ENCODE data around the gene ADGRD1.

Gene ADGRD1

DNA sequence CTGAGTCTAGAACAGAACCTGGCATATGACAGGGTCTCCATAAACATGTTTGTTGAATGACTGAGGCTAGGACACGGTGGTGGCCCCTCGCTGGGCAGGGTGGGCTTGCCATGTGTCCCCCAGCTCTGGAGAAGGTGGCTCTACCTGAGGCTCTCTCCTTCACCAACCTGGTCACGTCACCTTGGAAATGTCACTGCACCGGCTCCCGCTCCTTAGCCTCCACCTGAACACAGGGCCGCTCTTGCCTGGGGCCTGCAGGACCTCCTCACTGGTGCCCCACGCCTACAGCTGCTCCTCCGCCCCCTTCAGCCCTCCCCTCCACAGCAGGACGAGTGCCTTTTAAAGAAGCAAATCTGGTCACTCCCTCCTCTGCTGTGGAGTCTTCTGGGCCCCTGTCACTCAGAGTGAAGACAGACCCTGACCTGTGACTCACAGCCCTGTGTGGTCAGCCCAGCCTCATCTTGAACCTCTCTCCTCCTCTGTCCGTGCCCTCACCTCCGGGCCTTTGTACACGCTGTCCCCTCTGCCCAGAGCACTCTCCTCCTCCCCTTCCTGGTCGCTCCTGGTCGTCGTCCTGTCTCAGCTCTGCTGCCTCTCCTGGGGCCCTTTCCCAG, 81.0 kb downstream of the ADGRD1 start:
- Histone ChIP-seq H3K9me3 (ENCODE audit: control insufficient read depth, insufficient read depth, low read length) (no peaks in the 10 kb centered on the region), H3K4me3 (ENCODE audit: low read depth, low read length) (no peak overlapping the region), H3K36me3 (ENCODE audit: control insufficient read depth, insufficient read depth, low read length) (no peaks in the 10 kb centered on the region), H3K9ac (ENCODE audit: low read depth, low read length) (no peak overlapping the region), H3K4me1 (ENCODE audit: control insufficient read depth, insufficient read depth, low read length) (no peaks in the 10 kb centered on the region), H3K27me3 (ENCODE audit: control insufficient read depth, insufficient read depth, low read length) (no peaks in the 10 kb centered on the region)

DNA sequence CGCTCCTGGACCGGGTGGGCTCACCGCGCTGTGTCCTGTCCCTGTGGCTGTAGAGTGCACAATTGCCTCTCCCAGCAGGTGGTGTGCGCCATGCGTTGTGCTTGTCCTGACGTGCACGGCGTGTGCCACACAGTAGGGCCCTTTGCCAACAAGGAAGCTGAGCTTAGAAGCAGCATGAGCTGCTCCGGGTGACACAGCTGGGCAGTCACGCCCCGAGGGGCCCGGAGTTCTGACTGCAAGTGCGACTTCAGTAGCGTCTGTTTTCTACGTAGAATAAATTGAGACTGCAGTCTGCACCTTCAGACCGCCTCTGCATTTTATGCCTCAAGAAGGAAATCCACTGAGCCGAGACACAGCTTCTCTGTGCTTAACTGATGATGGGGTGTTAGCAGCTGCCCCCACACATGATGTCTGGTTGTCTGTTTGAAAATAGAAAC, 81.6 kb downstream of the ADGRD1 start:
- no peaks in the 10 kb centered on the region for H3K27me3 ChIP-seq (ENCODE audit: control insufficient read depth, insufficient read depth, low read length)
- no peaks in the 10 kb centered on the region for H3K9me3 ChIP-seq (ENCODE audit: control insufficient read depth, insufficient read depth, low read length)
- H3K4me1 ChIP-seq (ENCODE audit: control insufficient read depth, insufficient read depth, low read length): no peaks in the 10 kb centered on the region
- H3K36me3 ChIP-seq (ENCODE audit: control insufficient read depth, insufficient read depth, low read length): no peaks in the 10 kb centered on the region
- H3K9ac ChIP-seq (ENCODE audit: low read depth, low read length): no peak overlapping the region
- H3K4me3 ChIP-seq (ENCODE audit: low read depth, low read length): no peak overlapping the region

- H3K27me3 ChIP-seq (ENCODE audit: control insufficient read depth, insufficient read depth, low read length): no peaks in the 10 kb centered on the region
- no peaks in the 10 kb centered on the region for H3K4me1 ChIP-seq (ENCODE audit: control insufficient read depth, insufficient read depth, low read length)
- no peak overlapping the region for H3K9ac ChIP-seq (ENCODE audit: low read depth, low read length)
- no peak overlapping the region for H3K4me3 ChIP-seq (ENCODE audit: low read depth, low read length)
- H3K9me3 ChIP-seq (ENCODE audit: control insufficient read depth, insufficient read depth, low read length): no peaks in the 10 kb centered on the region
- no peaks in the 10 kb centered on the region for H3K36me3 ChIP-seq (ENCODE audit: control insufficient read depth, insufficient read depth, low read length)
These were observed 84.5 kb downstream of the ADGRD1 start for GRCh38 chr12:131038159-131038558.

GRCh38 chr12:131038961-131039950, 85.5 kb downstream of the ADGRD1 start:
- no peaks in the 10 kb centered on the region for H3K27me3 ChIP-seq (ENCODE audit: control insufficient read depth, insufficient read depth, low read length)
- no peaks in the 10 kb centered on the region for H3K36me3 ChIP-seq (ENCODE audit: control insufficient read depth, insufficient read depth, low read length)
- H3K4me1 ChIP-seq (ENCODE audit: control insufficient read depth, insufficient read depth, low read length): no peaks in the 10 kb centered on the region
- no peak overlapping the region for H3K4me3 ChIP-seq (ENCODE audit: low read depth, low read length)
- no peak overlapping the region for H3K9ac ChIP-seq (ENCODE audit: low read depth, low read length)
- H3K9me3 ChIP-seq (ENCODE audit: control insufficient read depth, insufficient read depth, low read length): no peaks in the 10 kb centered on the region

DNA sequence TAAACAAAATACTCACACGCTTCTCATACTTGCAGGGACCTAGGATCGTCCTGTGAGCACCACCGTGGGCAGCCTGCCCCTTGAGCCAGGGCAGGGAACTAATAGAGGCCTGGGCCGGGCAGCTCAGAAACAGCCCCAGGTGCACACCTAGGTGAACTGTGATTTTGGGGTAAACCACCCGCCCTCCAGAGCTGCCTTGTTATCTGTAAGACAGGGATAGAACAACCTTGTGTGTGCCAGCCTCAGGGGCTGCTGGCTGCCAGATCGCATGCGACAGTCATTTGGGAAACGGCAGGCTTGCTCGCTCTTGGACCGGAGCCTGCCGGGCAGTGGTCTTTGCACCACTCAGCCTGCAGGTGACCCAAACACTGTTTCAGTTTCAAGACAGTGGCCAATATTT, 86.8 kb downstream of the ADGRD1 start:
- Histone ChIP-seq H3K9ac (ENCODE audit: low read depth, low read length) (no peak overlapping the region), H3K27me3 (ENCODE audit: control insufficient read depth, insufficient read depth, low read length) (no peaks in the 10 kb centered on the region), H3K4me1 (ENCODE audit: control insufficient read depth, insufficient read depth, low read length) (no peaks in the 10 kb centered on the region)

DNA sequence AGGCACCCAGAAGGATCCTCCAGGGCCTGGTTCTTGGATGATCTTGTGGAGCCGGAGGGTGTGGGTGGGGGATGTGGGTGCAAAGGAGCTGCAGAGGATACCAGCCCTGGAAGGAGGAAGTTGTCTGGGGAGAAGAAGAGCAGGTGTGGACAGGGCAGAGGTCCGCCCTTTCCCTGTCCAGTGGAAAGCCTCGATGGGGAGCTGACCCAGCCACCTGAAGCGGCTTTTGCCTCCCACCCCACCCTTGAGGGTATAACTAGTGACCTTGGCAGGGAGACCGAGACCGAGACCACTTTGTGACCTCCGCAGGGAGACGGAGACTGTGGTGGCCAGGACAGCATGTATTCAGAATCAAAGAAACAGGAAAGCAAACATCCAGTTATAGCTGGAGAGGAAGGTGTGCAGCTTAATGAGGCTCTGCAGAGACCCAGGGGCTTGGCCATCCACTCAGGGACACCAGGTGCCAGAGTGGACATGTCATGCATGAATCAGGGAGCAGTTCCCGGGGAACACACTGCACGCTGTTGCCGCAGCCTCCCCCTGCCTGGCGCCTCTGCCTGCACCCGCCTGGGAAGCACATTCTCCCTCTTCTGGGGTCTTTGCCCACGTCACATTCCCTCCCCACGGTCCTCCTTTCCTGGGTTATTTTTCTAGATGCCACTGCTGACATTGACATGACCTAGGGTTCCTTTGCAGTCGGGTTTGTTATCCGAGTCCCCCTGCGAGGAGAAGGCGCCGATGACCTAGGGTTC, 87.7 kb downstream of the ADGRD1 start:
- Histone ChIP-seq H3K4me3 (ENCODE audit: low read depth, low read length) (no peak overlapping the region), H3K9me3 (ENCODE audit: control insufficient read depth, insufficient read depth, low read length) (no peaks in the 10 kb centered on the region), H3K36me3 (ENCODE audit: control insufficient read depth, insufficient read depth, low read length) (no peaks in the 10 kb centered on the region), H3K9ac (ENCODE audit: low read depth, low read length) (no peak overlapping the region), H3K4me1 (ENCODE audit: control insufficient read depth, insufficient read depth, low read length) (no peaks in the 10 kb centered on the region), H3K27me3 (ENCODE audit: control insufficient read depth, insufficient read depth, low read length) (no peaks in the 10 kb centered on the region)

More for the DNA sequence above, 86.8 kb downstream of the ADGRD1 start:
- no peaks in the 10 kb centered on the region for H3K36me3 ChIP-seq (ENCODE audit: control insufficient read depth, insufficient read depth, low read length)
- no peaks in the 10 kb centered on the region for H3K9me3 ChIP-seq (ENCODE audit: control insufficient read depth, insufficient read depth, low read length)
- no peak overlapping the region for H3K4me3 ChIP-seq (ENCODE audit: low read depth, low read length)

DNA sequence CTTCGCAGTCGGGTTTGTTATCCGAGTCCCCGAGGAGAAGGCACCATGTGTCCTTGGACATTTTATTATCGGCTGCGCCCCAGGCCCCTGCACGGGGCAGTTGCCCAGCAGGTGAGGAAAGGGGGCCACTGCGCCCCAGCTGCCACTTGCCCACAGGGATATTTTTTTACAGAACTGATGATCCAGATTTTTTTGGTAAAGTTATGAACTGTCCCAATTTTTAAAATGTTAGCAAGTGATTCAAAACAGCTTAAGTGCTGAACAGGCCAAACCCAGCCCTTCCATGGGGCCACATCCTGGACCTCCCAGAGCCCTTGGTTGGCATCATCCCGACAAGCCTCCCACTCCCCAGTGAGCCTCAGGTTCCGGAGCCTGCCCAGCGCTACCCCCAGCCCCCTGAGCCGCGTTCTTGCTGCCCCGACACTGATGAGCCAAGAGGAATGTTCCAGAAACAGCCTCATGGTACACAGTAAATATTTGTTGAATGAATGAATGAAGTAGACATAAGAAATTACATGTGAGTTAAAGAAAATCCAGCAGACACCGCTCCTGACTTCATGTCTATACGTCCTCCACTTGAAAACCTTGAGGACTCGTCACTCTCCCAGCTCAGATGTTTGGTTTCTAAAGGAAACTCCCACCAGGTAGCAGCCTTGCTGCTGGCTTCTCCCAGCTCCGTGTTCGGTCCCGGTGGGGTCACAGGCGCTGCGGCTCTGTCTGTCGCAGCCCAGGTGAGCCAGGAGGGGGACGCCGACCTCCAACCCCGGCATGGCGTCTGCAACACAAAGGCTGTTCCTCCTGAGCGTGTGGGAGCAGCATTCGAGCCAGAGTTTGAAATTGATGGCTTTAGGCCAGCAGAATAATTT, 88.5 kb downstream of the ADGRD1 start:
- Histone ChIP-seq H3K27me3 (ENCODE audit: control insufficient read depth, insufficient read depth, low read length) (no peaks in the 10 kb centered on the region), H3K36me3 (ENCODE audit: control insufficient read depth, insufficient read depth, low read length) (no peaks in the 10 kb centered on the region), H3K4me3 (ENCODE audit: low read depth, low read length) (no peak overlapping the region), H3K9me3 (ENCODE audit: control insufficient read depth, insufficient read depth, low read length) (no peaks in the 10 kb centered on the region), H3K4me1 (ENCODE audit: control insufficient read depth, insufficient read depth, low read length) (no peaks in the 10 kb centered on the region), H3K9ac (ENCODE audit: low read depth, low read length) (no peak overlapping the region)

DNA sequence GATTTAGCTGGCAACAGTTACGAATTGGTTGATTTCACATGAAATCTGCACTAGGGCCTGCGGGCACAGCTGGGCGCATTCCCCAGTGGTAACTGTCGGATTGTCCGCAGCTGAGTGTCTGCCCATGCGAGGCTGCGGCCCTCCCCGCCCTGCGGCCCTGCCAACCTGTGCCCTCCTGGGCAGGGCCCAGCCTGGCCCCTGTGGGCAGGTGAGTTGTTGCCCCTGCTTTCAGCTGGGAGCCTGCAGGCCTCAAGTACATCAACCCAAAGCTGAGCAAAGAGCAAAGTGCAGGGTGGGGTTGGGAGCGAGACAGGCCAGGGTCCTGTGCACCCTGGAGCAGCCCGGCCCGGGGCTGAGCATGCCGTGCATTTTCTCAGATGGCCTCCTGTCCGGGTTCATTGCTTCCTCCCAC, 89.1 kb downstream of the ADGRD1 start:
- H3K4me1 ChIP-seq (ENCODE audit: control insufficient read depth, insufficient read depth, low read length): no peaks in the 10 kb centered on the region
- H3K36me3 ChIP-seq (ENCODE audit: control insufficient read depth, insufficient read depth, low read length): no peaks in the 10 kb centered on the region
- no peaks in the 10 kb centered on the region for H3K27me3 ChIP-seq (ENCODE audit: control insufficient read depth, insufficient read depth, low read length)
- no peak overlapping the region for H3K9ac ChIP-seq (ENCODE audit: low read depth, low read length)
- H3K9me3 ChIP-seq (ENCODE audit: control insufficient read depth, insufficient read depth, low read length): no peaks in the 10 kb centered on the region
- no peak overlapping the region for H3K4me3 ChIP-seq (ENCODE audit: low read depth, low read length)

- Histone ChIP-seq H3K9me3 (ENCODE audit: control insufficient read depth, insufficient read depth, low read length) (no peaks in the 10 kb centered on the region), H3K9ac (ENCODE audit: low read depth, low read length) (no peak overlapping the region), H3K36me3 (ENCODE audit: control insufficient read depth, insufficient read depth, low read length) (no peaks in the 10 kb centered on the region), H3K4me3 (ENCODE audit: low read depth, low read length) (no peak overlapping the region), H3K27me3 (ENCODE audit: control insufficient read depth, insufficient read depth, low read length) (no peaks in the 10 kb centered on the region), H3K4me1 (ENCODE audit: control insufficient read depth, insufficient read depth, low read length) (no peaks in the 10 kb centered on the region)
These were observed 89.7 kb downstream of the ADGRD1 start for GRCh38 chr12:131043401-131043871.

GRCh38 chr12:131044136-131044535, 90.4 kb downstream of the ADGRD1 start:
- Histone ChIP-seq H3K4me3 (ENCODE audit: low read depth, low read length) (no peak overlapping the region), H3K4me1 (ENCODE audit: control insufficient read depth, insufficient read depth, low read length) (no peaks in the 10 kb centered on the region), H3K9me3 (ENCODE audit: control insufficient read depth, insufficient read depth, low read length) (no peaks in the 10 kb centered on the region), H3K9ac (ENCODE audit: low read depth, low read length) (no peak overlapping the region), H3K36me3 (ENCODE audit: control insufficient read depth, insufficient read depth, low read length) (no peaks in the 10 kb centered on the region), H3K27me3 (ENCODE audit: control insufficient read depth, insufficient read depth, low read length) (no peaks in the 10 kb centered on the region)
